ENCODE data around the gene HLCS. TPM values are rescaled to one million over a fixed set of nuclear protein-coding genes. Genes with fewer than 3 reads are reported as not detected.

Gene HLCS
- total and polyA plus RNA-seq, 10 of the 15 experiments (the other 5 are each of a cell fraction or from before 2014, with no cell fraction given), result 1.5 to 12.7 (median 9.6) TPM

DNA sequence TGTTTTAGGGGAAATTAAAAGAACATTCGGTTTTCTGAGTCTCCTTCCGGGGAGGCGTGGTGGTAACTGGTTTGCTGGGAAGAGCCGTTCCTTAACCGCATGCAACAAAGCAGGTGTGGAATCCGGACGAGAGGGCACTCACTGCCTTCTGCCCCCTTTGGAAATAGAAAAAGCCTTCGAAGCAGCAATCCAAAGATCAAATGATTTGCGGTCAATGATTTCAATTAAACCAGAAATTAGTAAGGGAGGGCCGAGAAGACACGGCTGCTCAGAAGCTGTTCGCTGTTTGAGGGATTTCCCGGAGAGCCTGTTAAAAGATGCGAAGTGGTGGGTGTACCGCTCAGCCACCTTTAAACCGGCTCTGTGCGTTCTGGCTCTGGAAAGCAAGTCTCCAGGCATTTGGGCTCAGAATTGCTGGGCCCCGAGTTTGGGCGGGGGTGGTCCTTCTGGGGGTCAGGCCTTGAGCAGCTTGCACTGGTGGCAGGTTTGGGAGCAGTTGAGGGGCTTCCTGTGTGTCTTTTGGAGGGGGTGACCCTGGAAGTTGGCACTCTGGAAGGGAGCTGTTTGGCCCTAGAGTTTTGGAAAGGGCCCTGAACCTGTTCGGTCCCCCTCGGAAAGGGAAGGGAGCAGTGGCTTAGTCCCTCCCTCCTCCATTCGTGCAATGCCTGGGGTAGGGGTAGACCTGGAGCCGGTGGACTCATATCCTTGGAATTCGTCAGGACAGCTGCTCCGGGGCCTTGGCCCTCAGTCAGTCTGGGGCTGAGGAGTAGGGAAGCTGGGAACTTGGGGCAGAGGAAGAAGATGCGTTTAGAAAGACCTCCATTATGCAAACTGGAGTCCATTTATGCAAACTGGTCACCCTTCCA lies 264.5 kb downstream of the HLCS start (continued):
- no peak for TF ChIP-seq ZBTB4 (CRISPR knock-in tag; IDR thresholded peaks at IDR 0.05)
- TF ChIP-seq NR2C1 (IDR thresholded peaks at IDR 0.05), result no peak
- no peak for TF ChIP-seq EED (IDR thresholded peaks at IDR 0.05; ENCODE audit: low read depth)
- TF ChIP-seq YBX1 (IDR thresholded peaks at IDR 0.05), result no peak
- no peak for TF ChIP-seq SMAD1 (IDR thresholded peaks at IDR 0.05; ENCODE audit: low read depth, partially characterized antibody)
- TF ChIP-seq ZBTB33 (IDR thresholded peaks at IDR 0.05), result no peak
- TF ChIP-seq RFX5 (IDR thresholded peaks at IDR 0.05; ENCODE audit: low read depth, low read length), result no peak
- TF ChIP-seq WRNIP1 (IDR thresholded peaks at IDR 0.05; ENCODE audit: borderline replicate concordance, low read depth, low read length), result no peak
- TF ChIP-seq TCF12 (IDR thresholded peaks at IDR 0.05; ENCODE audit: low read depth, low read length), result no peak
- TF ChIP-seq MYC (IDR thresholded peaks at IDR 0.05; ENCODE audit: insufficient read depth, insufficient read length, insufficient replicate concordance, low read length, severe bottlenecking), result no peak
- TF ChIP-seq, protein P1, sequence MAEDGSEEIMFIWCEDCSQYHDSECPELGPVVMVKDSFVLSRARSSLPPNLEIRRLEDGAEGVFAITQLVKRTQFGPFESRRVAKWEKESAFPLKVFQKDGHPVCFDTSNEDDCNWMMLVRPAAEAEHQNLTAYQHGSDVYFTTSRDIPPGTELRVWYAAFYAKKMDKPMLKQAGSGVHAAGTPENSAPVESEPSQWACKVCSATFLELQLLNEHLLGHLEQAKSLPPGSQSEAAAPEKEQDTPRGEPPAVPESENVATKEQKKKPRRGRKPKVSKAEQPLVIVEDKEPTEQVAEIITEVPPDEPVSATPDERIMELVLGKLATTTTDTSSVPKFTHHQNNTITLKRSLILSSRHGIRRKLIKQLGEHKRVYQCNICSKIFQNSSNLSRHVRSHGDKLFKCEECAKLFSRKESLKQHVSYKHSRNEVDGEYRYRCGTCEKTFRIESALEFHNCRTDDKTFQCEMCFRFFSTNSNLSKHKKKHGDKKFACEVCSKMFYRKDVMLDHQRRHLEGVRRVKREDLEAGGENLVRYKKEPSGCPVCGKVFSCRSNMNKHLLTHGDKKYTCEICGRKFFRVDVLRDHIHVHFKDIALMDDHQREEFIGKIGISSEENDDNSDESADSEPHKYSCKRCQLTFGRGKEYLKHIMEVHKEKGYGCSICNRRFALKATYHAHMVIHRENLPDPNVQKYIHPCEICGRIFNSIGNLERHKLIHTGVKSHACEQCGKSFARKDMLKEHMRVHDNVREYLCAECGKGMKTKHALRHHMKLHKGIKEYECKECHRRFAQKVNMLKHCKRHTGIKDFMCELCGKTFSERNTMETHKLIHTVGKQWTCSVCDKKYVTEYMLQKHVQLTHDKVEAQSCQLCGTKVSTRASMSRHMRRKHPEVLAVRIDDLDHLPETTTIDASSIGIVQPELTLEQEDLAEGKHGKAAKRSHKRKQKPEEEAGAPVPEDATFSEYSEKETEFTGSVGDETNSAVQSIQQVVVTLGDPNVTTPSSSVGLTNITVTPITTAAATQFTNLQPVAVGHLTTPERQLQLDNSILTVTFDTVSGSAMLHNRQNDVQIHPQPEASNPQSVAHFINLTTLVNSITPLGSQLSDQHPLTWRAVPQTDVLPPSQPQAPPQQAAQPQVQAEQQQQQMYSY (CRISPR knock-in tag; IDR thresholded peaks at IDR 0.05), result no peak
- no peak for TF ChIP-seq CTCF (IDR thresholded peaks at IDR 0.05 in 2 of 3, conservative IDR thresholded peaks at IDR 0.05 in 1 of 3; ENCODE audit: control insufficient read depth in 2 of 3, extremely low read depth in 1 of 3, insufficient read depth in 1 of 3, low read depth in 3 of 3, low read length in 3 of 3)

Data from GM12878 (cell line).